ENCODE data around the gene NVL.
A peak's percentile ranks its signal among the peaks of the same experiment; 100 is the strongest.

The NVL gene

DNA sequence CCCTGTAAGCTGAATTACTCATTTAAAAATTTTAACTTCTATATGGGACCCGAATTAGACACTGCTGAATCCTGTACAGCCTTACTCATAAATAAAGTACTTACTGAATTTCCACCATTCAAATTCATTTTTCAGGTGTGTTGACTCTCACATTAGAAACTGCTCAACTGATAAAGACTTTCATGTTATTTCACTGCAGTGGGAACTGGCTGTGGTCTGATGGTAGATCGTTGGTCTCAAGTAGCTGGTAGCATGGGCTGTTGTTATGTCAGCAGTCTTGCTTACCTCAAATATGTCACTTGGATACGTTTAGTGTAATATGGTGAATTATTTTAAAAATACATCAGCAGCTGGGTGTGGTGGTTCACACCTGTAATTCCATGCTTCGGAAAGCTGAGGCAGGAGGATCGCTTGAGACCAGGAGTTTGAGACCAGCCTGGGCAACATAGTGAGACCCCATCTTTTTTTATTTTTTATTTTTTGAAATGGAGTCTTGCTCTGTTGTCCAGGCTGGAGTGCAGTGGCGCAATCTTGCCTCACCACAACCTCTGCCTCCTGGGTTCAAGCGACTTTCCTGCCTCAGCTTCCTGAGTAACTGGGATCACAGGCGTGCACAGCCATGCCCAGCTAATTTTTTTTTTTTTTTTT, 136.5 kb downstream of the NVL start:
- DNase-seq (ENCODE audit: low spot score): no peak

GRCh38 chr1:224192082-224192788, 137.7 kb downstream of the NVL start:
- no peak for DNase-seq (ENCODE audit: low spot score)

DNA sequence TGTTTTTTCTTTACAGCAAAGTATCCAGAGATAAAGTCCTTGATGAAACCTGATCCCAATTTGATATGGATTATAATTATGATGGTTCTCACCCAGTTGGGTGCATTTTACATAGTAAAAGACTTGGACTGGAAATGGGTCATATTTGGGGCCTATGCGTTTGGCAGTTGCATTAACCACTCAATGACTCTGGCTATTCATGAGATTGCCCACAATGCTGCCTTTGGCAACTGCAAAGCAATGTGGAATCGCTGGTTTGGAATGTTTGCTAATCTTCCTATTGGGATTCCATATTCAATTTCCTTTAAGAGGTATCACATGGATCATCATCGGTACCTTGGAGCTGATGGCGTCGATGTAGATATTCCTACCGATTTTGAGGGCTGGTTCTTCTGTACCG, 140.4 kb downstream of the NVL start:
- no peak for DNase-seq (ENCODE audit: low spot score)

DNA sequence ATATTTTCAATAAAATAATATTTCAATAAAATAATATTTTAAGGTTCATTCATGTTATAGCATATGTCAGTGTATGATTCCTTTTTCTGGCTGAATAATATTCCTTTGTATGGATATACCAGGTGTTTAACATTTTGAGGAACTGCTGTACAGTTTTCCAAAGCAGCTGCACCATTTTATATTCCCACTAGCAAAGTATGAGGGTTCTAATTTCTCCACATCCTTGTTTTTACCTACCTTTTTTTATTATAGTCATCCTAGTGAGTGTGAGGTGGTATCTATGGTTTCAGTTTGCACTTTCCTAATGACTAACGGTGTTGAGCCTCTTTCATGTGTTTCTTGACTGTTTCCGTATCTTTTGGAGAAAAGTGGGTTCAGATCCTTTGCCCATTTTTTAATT, 141.7 kb downstream of the NVL start:
- DNase-seq (ENCODE audit: low spot score): no peak

- no peak for DNase-seq (ENCODE audit: low spot score)
Observed at GRCh38 chr1:224185208-224185607, 144.8 kb downstream of the NVL start.

- peak; percentile 66 for DNase-seq (ENCODE audit: low spot score)
Observed at GRCh38 chr1:224183591-224184312, 146.2 kb downstream of the NVL start.

DNA sequence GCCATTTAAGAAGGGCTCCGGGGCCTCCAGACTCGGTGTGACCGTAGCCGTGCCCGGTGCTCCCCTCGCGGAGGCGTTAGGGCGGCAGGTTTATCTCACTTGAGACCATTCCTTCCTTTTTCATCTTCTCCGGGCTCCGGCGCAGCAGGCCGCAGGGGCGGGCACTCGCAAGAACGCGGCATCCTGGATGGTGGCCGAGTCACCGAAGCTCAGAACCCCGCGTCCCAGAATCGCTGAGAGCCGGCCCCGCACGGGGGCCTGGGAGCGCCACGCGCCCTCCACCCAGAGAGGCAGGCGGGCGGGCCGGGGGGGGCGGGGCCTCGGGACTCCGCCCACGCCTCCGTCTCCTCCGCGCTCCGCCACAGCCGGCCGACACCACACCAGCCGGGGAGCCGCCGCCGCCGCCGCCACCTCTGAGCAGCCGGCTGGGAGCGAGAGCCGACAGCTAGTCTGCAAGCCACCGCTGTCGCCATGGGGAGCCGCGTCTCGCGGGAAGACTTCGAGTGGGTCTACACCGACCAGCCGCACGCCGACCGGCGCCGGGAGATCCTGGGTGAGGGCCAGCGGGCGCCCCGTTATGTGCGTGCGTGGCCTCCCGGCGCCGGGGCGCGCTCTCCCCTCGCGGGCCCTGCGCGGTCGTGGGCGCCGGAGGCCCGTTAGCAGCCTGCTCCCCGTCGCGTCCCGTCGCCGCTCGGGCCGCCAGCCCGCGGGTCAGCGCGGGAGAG, 146.9 kb downstream of the NVL start, which contains the start of gene DEGS1:
TSS of gene DEGS1 (plus strand) at position 375 of the 725 bp plus-strand sequence. CDS start at position 472, 97 bp downstream.
- DNase-seq (ENCODE audit: low spot score): peak; percentile 83

DNA sequence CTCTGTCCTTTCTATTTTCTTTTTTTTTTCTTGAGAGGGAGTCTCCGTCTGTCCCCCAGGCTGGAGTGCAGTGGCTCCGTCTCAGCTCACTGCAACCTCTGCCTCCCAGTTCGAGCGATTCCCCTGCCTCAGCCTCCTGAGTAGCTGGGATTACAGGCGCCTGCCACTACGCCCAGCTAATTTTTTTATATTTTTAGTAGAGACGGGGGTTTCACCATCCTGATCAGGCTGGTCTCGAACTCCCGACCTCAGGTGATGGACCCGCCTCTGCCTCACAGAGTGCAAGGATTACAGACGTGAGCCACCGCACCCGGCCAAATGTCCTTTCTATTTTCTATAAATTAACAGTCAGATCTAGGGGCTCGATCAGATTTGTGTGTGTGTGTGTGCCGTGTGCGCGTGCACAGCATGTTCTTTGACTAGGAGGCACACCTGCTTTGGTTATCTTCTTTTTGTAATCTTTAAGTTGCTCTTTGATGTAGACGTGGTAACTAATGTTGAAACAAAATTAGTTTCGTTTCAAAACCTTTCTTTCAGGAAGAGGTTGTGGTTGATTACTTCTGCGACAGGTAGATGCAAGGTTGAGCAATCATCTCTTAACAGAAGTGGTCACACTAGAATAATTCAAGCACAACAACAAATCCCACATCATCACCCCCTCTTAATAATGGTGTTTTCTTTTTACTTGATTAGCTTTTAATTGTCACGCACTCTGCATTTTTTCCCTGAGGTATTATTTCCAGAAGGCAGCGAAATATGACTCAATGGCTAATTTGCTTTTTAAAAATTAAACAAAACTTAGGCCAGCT, 147.7 kb downstream of the NVL start:
- peak; percentile 71 for DNase-seq (ENCODE audit: low spot score)

DNA sequence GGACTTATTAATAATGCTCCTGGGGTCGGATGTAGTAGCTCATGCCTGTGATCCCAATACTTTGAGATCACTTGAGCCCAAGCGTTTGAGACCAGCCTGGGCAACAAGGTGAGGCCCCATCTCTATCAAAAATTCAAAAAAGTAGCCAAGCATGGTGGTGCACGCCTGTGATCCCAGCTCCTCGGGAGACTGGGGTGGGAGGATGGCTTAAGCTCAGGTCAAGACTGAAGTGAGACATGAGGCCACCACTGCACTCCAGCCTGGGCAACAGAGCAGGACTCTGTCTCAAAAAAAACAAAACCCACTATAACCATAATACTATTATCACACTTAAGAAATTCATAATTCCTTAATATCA, 148.5 kb downstream of the NVL start:
- DNase-seq (ENCODE audit: low spot score): no peak

DNA sequence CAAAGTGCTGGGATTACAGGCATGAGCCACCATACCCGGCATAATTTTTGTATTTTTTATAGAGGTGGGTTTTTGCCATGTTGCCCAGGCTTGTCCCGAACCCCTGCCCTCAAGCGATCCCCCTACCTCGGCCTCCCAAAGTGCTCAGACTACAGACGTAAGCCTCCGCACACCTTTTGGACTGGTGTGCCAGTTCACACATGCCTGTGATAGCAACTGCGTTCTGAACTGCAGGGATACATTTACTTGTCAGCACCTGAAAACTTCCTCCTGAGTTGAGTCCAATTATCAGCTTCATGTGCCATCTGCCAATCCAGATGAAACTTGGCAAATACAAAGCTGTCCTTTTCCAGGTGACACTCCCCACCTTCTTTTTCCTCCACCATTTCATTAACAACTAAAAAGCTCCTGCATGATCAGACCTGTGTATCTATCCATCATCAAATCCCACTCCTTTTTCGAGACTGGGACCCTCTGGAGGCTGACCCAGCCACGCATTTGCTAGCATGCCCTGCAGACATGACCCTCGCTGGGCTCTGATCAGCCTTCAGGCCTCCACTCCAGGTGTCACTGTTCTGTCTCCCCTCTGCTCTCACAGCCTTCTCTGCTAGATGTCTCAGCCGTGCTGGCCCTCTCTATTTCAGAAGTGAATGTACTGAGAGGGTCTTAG, 149.1 kb downstream of the NVL start:
- DNase-seq (ENCODE audit: low spot score): no peak

DNA sequence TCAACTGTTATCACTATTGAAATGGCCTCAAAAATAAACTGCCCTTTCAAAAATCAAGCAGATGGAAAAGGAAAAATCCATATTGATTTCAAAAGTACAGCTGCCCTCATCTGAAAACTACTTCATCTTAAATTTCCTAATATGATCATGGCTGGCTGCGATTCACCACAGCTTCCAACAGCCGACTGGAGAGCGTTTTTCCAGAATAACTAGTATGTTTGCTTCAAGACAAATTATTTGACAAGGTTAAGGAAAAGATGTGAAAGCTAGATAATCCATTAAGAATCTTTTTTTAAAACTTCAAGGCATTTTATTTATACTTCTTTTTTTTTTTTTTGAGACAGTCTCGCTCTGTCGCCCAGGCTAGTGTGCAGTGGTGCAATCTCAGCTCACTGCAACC, 151.1 kb downstream of the NVL start:
- DNase-seq (ENCODE audit: low spot score): no peak

GRCh38 chr1:224177356-224177999, 152.5 kb downstream of the NVL start:
- no peak for DNase-seq (ENCODE audit: low spot score)
